Prostate gland (tissue), 2 donors: Measurements from ENCODE around the gene GALM.

Experiments used
- CTCF ChIP-seq, 4 experiments: fragments of 200-600 bp in 2 of 4; fragments of 450-650 bp in 2 of 4; sonication (generic) in 2 of 4; IDR thresholded peaks; 1 replicate in 3 of 4; 2 replicates in 1 of 4; pipeline ENCODE4 v1.5.1; 2016 to 2019; ENCODE audit warnings: antibody characterized with exemption in 4 of 4, mild to moderate bottlenecking in 2 of 4, moderate library complexity in 2 of 4
- POLR2AphosphoS5 ChIP-seq: sonication (generic); formaldehyde crosslinking; IDR thresholded peaks from one replicate; pipeline ENCODE4 v1.6.1; 2017; ENCODE audit warnings: antibody characterized with exemption

- TF ChIP-seq POLR2AphosphoS5 (peak; percentile 15), CTCF (IDR thresholded peaks at IDR 0.05) (no peak)
Observed at GRCh38 chr2:38661306-38661705, 4.6 kb upstream of the GALM start.
